Adrenal gland (tissue), 12 donors: Measurements from ENCODE around the gene SLC9A9. TPM values are rescaled to one million over a fixed set of nuclear protein-coding genes. Genes with fewer than 3 reads are reported as not detected.

Source experiments
- DNase-seq, 7 donors: peaks; one replicate each; pipeline ENCODE4 v3.0.0-alpha.2; 2019 to 2020
- H3K27ac ChIP-seq, 5 donors: fragments of 200-600 bp; sonication (generic) in 4 of 5; 1 replicate in 3 of 5; 2 replicates in 2 of 5; pipeline versions ENCODE4 v1.5.1 to v1.8.0; 2016 to 2020; ENCODE audit warnings: mild to moderate bottlenecking in 1 of 5
- H3K27me3 ChIP-seq: fragments of 200-600 bp; 2 replicates; pipeline ENCODE4 v1.8.0; 2021
- H3K36me3 ChIP-seq, 2 donors: fragments of 200-600 bp; replicated peaks in 1 of 2; 1 replicate in 1 of 2; 2 replicates in 1 of 2; pipeline versions ENCODE4 v1.5.1 to v1.8.0; 2018 to 2022
- H3K4me1 ChIP-seq, 2 donors: fragments of 200-600 bp; replicated peaks in 1 of 2; 1 replicate in 1 of 2; 2 replicates in 1 of 2; pipeline versions ENCODE4 v1.5.1 to v1.8.0; 2018 to 2021
- H3K4me3 ChIP-seq, 4 donors: fragments of 200-600 bp; sonication (generic) in 3 of 4; one replicate each; pipeline ENCODE4 v1.5.1; 2016 to 2018
- H3K9me3 ChIP-seq, 3 donors: fragments of 200-600 bp; sonication (generic) in 1 of 3; replicated peaks in 1 of 3; 1 replicate in 2 of 3; 2 replicates in 1 of 3; pipeline versions ENCODE4 v1.5.1 to v1.8.0; 2016 to 2021
- CTCF ChIP-seq, 6 experiments: fragments of 450-650 bp in 4 of 6; fragments of 200-600 bp in 2 of 6; sonication (generic) in 1 of 6; IDR thresholded peaks; 1 replicate in 5 of 6; 2 replicates in 1 of 6; pipeline versions ENCODE4 v1.5.1 to v1.8.0; 2016 to 2021; ENCODE audit warnings: antibody characterized with exemption in 6 of 6, mild to moderate bottlenecking in 2 of 6, moderate library complexity in 1 of 6
- POLR2A ChIP-seq, 2 donors: fragments of 450-650 bp; IDR thresholded peaks; one replicate each; pipeline ENCODE4 v1.6.1; 2017; ENCODE audit warnings: antibody characterized with exemption in 2 of 2, mild to moderate bottlenecking in 2 of 2, moderate library complexity in 1 of 2
- WGBS, 4 donors: extraction: QIAGEN DNeasy Blood & Tissue Kit in 2 of 4; methylation state at CpG; one replicate each; pipeline versions ENCODE4 v1.1.5 to v1.1.7; 2013 to 2017; 5-methylcytosine and 5-hydroxymethylcytosine counted together
- intact Hi-C, 2 donors: fragments of 100-400 bp; cut with DNase I; formaldehyde crosslinking; loops; one replicate each; pipeline versions ENCODE4 v1.14.1 to v1.15.0; 2022 to 2023
- polyA plus RNA-seq, 3 donors: library from polyadenylated mRNA; stranded (reverse); fragments of 200-250 nt in 2 of 3; fragments of 350-450 nt in 1 of 3; fragmentation: Illumina TruSeq in 1 of 3; extraction: RNeasy Lipid Tissue Mini Kit (QIAGEN cat#74804) in 1 of 3; gene quantifications; one replicate each; pipeline ENCODE4 v1.2.3, GENCODE V29; 2013 to 2014
- total RNA-seq, 9 donors: library from RNA; depleted of rRNA in 4 of 9; stranded (reverse); fragments of >200 nt in 4 of 9; fragments of 120-200 nt in 1 of 9; fragmentation: NEBNext Ultra II Directional in 1 of 9; extraction: Animal tissue kit (Norgen Biotek cat#: 25700) in 1 of 9; gene quantifications; one replicate each; pipeline versions ENCODE4 v1.1.0 to v1.2.4, GENCODE V29; 2013 to 2023
- donor health status: healthy with polysubstance abuse.
- donor health status: Bipolar disorder and iron deficiency.
- donor health status: DM: yes; HTN: yes; CAD: no.
- donor health status: DM: no; HTN: no; CAD: no.
- donor health status: DM: no; HTN: no; CAD: no.
- donor health status: DM: yes; HTN: yes; CAD: no.

Gene SLC9A9
- total and polyA plus RNA-seq, 12 donors = 4.2 to 23.7 (median 13.5) TPM

- DNase-seq = no peak
- 74 to 93% (median 91%) methylated on average over 2 of the region's 2 CpGs for WGBS, 4 donors
- intact Hi-C loops = no loop called here
Measured at GRCh38 chr3:143551761-143552160, 296.5 kb downstream of the SLC9A9 start.

DNA sequence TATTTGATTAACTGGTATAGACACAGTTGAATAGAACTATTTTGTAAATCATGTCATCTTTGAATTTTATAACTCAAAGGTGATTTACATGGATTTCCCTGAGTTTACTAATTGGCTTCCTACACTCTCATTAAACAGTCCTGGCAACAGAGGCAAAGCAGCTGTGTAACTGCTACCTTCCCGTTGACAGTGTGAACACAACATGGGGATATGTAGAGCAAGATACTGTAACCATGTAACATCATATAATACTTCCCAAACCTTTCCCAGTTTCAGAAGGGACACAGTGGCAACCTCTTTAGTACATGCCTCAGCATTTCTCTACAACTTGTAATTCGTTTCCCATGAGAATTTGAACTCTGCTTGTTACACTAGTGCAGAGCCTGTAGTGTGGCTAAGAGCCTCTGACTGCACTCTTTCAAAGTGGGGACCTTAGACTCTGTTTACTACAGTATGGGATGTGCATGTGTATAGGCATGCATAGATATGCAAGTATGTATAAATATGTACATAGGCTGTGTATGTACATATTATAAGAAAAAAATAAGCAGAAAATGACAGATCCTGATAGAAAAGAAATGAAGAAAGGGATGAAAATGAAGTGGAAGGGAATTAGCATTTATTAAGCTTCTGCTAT is 299.3 kb downstream of the SLC9A9 start:
- Histone ChIP-seq H3K27ac (no peak overlapping the region), H3K9me3 (no peaks in the 10 kb centered on the region), H3K4me3 (no peak overlapping the region), H3K27me3 (no peaks in the 10 kb centered on the region), H3K36me3 (no peaks in the 10 kb centered on the region), H3K4me1 (no peaks in the 10 kb centered on the region)
- TF ChIP-seq POLR2A (IDR thresholded peaks at IDR 0.05) (no peak), CTCF (IDR thresholded peaks at IDR 0.05) (no peak)
- WGBS, 4 donors = 79 to 90% (median 83%) methylated on average over 2 of the region's 2 CpGs
- intact Hi-C loops = no loop called here
- DNase-seq = no peak

More at GRCh38 chr3:143551761-143552160, 296.5 kb downstream of the SLC9A9 start:
- Histone ChIP-seq H3K27me3 (no peaks in the 10 kb centered on the region), H3K4me1 (no peaks in the 10 kb centered on the region), H3K9me3 (no peaks in the 10 kb centered on the region), H3K36me3 (no peaks in the 10 kb centered on the region), H3K4me3 (no peak overlapping the region), H3K27ac (no peak overlapping the region)
- TF ChIP-seq POLR2A (IDR thresholded peaks at IDR 0.05) = no peak
- TF ChIP-seq CTCF (IDR thresholded peaks at IDR 0.05) = no peak

- Histone ChIP-seq H3K4me1 (no peaks in the 10 kb centered on the region), H3K27ac (no peak overlapping the region), H3K36me3 (no peaks in the 10 kb centered on the region), H3K27me3 (no peaks in the 10 kb centered on the region), H3K4me3 (no peak overlapping the region), H3K9me3 (no peaks in the 10 kb centered on the region)
- 92 to 97% (median 95%) methylated on average over 3 of the region's 3 CpGs for WGBS, 4 donors
- no peak for TF ChIP-seq POLR2A (IDR thresholded peaks at IDR 0.05)
- TF ChIP-seq CTCF (IDR thresholded peaks at IDR 0.05) = no peak
- intact Hi-C loops = no loop called here
- DNase-seq = no peak
Measured at GRCh38 chr3:143548393-143548792, 299.9 kb downstream of the SLC9A9 start.

DNA sequence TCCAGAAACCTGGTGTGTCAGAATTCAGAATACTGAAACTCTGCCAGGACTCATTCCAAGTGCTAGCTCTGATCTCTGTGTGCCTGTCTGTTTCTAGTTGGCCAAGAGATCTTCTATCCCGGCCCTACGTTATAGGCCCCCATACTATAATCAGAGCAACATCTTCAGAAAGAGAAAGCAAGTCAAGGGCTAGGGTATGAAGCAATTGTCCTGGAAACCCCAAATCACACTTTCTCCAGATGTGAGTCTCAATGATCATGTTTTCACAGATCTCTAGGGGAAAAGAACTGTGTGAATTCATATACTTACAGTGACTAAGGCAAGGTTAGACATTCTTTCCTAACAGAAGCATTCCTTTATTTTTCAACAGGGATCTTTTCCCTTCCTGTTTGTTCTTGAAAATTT is 309.7 kb downstream of the SLC9A9 start:
- DNase-seq = no peak
- H3K27ac ChIP-seq = peak overlapping the region in 1 of 5 donors; percentile 46
- H3K27me3 ChIP-seq = no peaks in the 10 kb centered on the region
- H3K4me1 ChIP-seq = no peaks in the 10 kb centered on the region
- H3K4me3 ChIP-seq = no peak overlapping the region
- 71 to 78% (median 75%) methylated on average over 2 of the region's 2 CpGs for WGBS, 4 donors
- H3K9me3 ChIP-seq = no peaks in the 10 kb centered on the region
- TF ChIP-seq CTCF (IDR thresholded peaks at IDR 0.05) (no peak), POLR2A (IDR thresholded peaks at IDR 0.05) (no peak)
- intact Hi-C loops = no loop called here
- no peaks in the 10 kb centered on the region for H3K36me3 ChIP-seq
